IMR-90 (cell line): ENCODE results near the gene NANOS1. TPM values are rescaled to one million over a fixed set of nuclear protein-coding genes. Genes with fewer than 3 reads are reported as not detected.
A peak's percentile ranks its signal among the peaks of the same experiment; 100 is the strongest.

Experiments used
- ATAC-seq: fragments of 200-7000 bp; cut with Tn5 transposase; 2 replicates; pipeline ENCODE4 v1.9.1; 2020; ENCODE audit warnings: low read depth, mild to moderate bottlenecking, moderate library complexity
- BruUV-seq: library from RNA; stranded (reverse); fragments of 400-500 nt; replicated peaks from 2 replicates; lab custom pipeline; 2021; lab: Mats Ljungman, UMichigan
- CTCF ChIA-PET: fragments of 300-600 bp; formaldehyde crosslinking; extraction: SDS; loops from one replicate; lab custom pipeline; 2021; ENCODE audit warnings: antibody characterized with exemption; lab: Yijun Ruan, JAX
- POLR2A ChIA-PET: fragments of 300-600 bp; sonication (Branson Sonifier 250); formaldehyde crosslinking; loops from one replicate; lab custom pipeline; 2022; ENCODE audit warnings: antibody characterized with exemption; ENCODE audit not compliant: unreplicated experiment; lab: Charles Lee
- DNase-seq: peaks from one replicate; pipeline ENCODE4 v3.0.0; 2013
- H2AFZ ChIP-seq: replicated peaks from 2 replicates; pipeline ENCODE3; 2013; ENCODE audit warnings: low read length, mild to moderate bottlenecking; ENCODE audit not compliant: poor library complexity
- H2AK5ac ChIP-seq: 2 replicates; pipeline ENCODE4 v1.6.1; 2013; ENCODE audit warnings: low read depth, low read length, inconsistent platforms
- H2AK9ac ChIP-seq: replicated peaks from 2 replicates; pipeline ENCODE3; 2013; ENCODE audit warnings: mild to moderate bottlenecking, low read depth, low read length, moderate library complexity; ENCODE audit not compliant: poor library complexity
- H2BK120ac ChIP-seq: 2 replicates; pipeline ENCODE4 v1.6.1; 2013; ENCODE audit warnings: low read depth, low read length, inconsistent platforms
- H2BK15ac ChIP-seq: 3 replicates; pipeline ENCODE4 v1.6.1; 2013; ENCODE audit warnings: low read depth, low read length, inconsistent platforms
- H2BK20ac ChIP-seq: 2 replicates; pipeline ENCODE4 v1.6.1; 2013; ENCODE audit warnings: low read depth, mild to moderate bottlenecking, inconsistent platforms, low read length, moderate library complexity
- H2BK5ac ChIP-seq: 2 replicates; pipeline ENCODE4 v1.6.1; 2013; ENCODE audit warnings: mild to moderate bottlenecking, low read depth, low read length, inconsistent platforms; ENCODE audit not compliant: poor library complexity, severe bottlenecking
- H3K14ac ChIP-seq: replicated peaks from 2 replicates; pipeline ENCODE4 v1.6.1; 2013; ENCODE audit warnings: low read depth, low read length, inconsistent platforms
- H3K18ac ChIP-seq: 2 replicates; pipeline ENCODE4 v1.6.1; 2013; ENCODE audit warnings: low read depth, low read length, control low read depth
- H3K23ac ChIP-seq: 2 replicates; pipeline ENCODE4 v1.6.1; 2013; ENCODE audit warnings: low read depth, low read length, inconsistent platforms
- H3K27ac ChIP-seq: 2 replicates; pipeline ENCODE4 v1.5.1; 2013; ENCODE audit warnings: mild to moderate bottlenecking, control low read depth, low read length; ENCODE audit not compliant: insufficient read depth
- H3K27me3 ChIP-seq: 2 replicates; pipeline ENCODE4 v1.6.1; 2013; ENCODE audit warnings: low read length; ENCODE audit not compliant: control insufficient read depth, insufficient read depth
- H3K36me3 ChIP-seq: 2 replicates; pipeline ENCODE4 v1.6.1; 2013; ENCODE audit warnings: low read length, mixed read lengths; ENCODE audit not compliant: control insufficient read depth, insufficient read depth
- H3K4ac ChIP-seq: 2 replicates; pipeline ENCODE4 v1.6.1; 2013; ENCODE audit warnings: low read depth, low read length, inconsistent platforms
- H3K4me1 ChIP-seq: 2 replicates; pipeline ENCODE4 v1.6.1; 2013; ENCODE audit warnings: low read length, mixed read lengths; ENCODE audit not compliant: control insufficient read depth, insufficient read depth
- H3K4me2 ChIP-seq: 2 replicates; pipeline ENCODE4 v1.6.1; 2013; ENCODE audit warnings: low read depth, mild to moderate bottlenecking, control low read depth, low read length, moderate library complexity
- H3K4me3 ChIP-seq: 2 replicates; pipeline ENCODE4 v1.5.1; 2013; ENCODE audit warnings: low read depth, mild to moderate bottlenecking, control low read depth, low read length, moderate library complexity; ENCODE audit not compliant: insufficient read depth
- H3K56ac ChIP-seq: 2 replicates; pipeline ENCODE4 v1.6.1; 2013; ENCODE audit warnings: low read length, inconsistent platforms; ENCODE audit not compliant: insufficient read depth; ENCODE audit errors: extremely low read depth
- H3K79me1 ChIP-seq, 2 experiments: 2 replicates each; pipeline ENCODE4 v1.6.1; 2013; ENCODE audit warnings: low read length in 2 of 2, inconsistent platforms in 1 of 2, low read depth in 1 of 2
- H3K9ac ChIP-seq: 2 replicates; pipeline ENCODE4 v1.6.1; 2013; ENCODE audit warnings: low read depth, low read length, control low read depth
- H3K9me1 ChIP-seq: 2 replicates; pipeline ENCODE4 v1.6.1; 2013; ENCODE audit warnings: low read length, inconsistent platforms; ENCODE audit not compliant: insufficient read depth
- H3K9me3 ChIP-seq: 2 replicates; pipeline ENCODE4 v1.6.1; 2013; ENCODE audit warnings: low read length; ENCODE audit not compliant: control insufficient read depth, insufficient read depth
- H4K20me1 ChIP-seq: 2 replicates; pipeline ENCODE4 v1.6.1; 2013; ENCODE audit warnings: low read length, inconsistent platforms; ENCODE audit not compliant: insufficient read depth
- H4K5ac ChIP-seq: 2 replicates; pipeline ENCODE4 v1.6.1; 2013; ENCODE audit warnings: mild to moderate bottlenecking, low read depth, low read length, control low read depth
- H4K8ac ChIP-seq, 2 experiments: 2 replicates each; pipeline ENCODE4 v1.6.1; 2013; ENCODE audit warnings: low read depth in 2 of 2, low read length in 2 of 2, control low read depth in 1 of 2, inconsistent platforms in 1 of 2
- H4K91ac ChIP-seq: 2 replicates; pipeline ENCODE4 v1.6.1; 2013; ENCODE audit warnings: low read depth, low read length, inconsistent platforms; ENCODE audit not compliant: insufficient read depth
- SMC3 ChIP-seq: fragments of 150-350 bp; IDR thresholded peaks from 2 replicates; pipeline ENCODE4 v1.6.1; 2016; ENCODE audit warnings: low read depth, mild to moderate bottlenecking, antibody characterized with exemption, low read length, moderate library complexity
- USF2 ChIP-seq: fragments of 150-350 bp; IDR thresholded peaks from 2 replicates; pipeline ENCODE4 v1.6.1; 2017; ENCODE audit warnings: mild to moderate bottlenecking, antibody characterized with exemption, low read length, low read depth
- WGBS, 2 experiments: methylation state at CpG; one replicate each; pipeline versions ENCODE4 v1.1.5 to v1.1.7; 2013; ENCODE audit warnings: missing lambda C conversion rate in 2 of 2; ENCODE audit not compliant: insufficient read length in 1 of 2; ENCODE audit errors: extremely low coverage in 2 of 2; 5-methylcytosine and 5-hydroxymethylcytosine counted together
- dilution Hi-C: fragments of 300-500 bp; cut with HindIII; formaldehyde crosslinking; loops from one replicate; pipeline ENCODE4 v1.14.3; 2018; ENCODE audit warnings: low sequenced_read_pairs; ENCODE audit not compliant: unreplicated experiment
- in situ Hi-C: fragments of 300-500 bp; cut with MboI; formaldehyde crosslinking; loops from 3 replicates; pipeline ENCODE4 v1.14.3; 2019; ENCODE audit warnings: low sequenced_read_pairs, inconsistent platforms, mixed read lengths
- intact Hi-C: fragments of 100-400 bp; cut with micrococcal nuclease; formaldehyde crosslinking; loops from 2 replicates; pipeline ENCODE4 v1.10.0; 2022
- polyA plus RNA-seq, 3 experiments: library from polyadenylated mRNA; depleted of rRNA; stranded (reverse); fragments of >200 nt; gene quantifications; 2 replicates each; pipeline ENCODE4 v1.2.3, GENCODE V29; 2012; ENCODE audit warnings: low replicate concordance in 1 of 3
- total RNA-seq: library from RNA; depleted of rRNA; stranded (reverse); fragments of >200 nt; gene quantifications from 2 replicates; pipeline ENCODE4 v1.2.3, GENCODE V29; 2012

The NANOS1 gene
- total and polyA plus RNA-seq, 2 of the 4 experiments (the other 2 are of a cell fraction) = under 0.01 to 0.12 TPM

GRCh38 chr10:119061926-119062325 is 32.4 kb downstream of the NANOS1 start:
- in situ Hi-C loops = no loop called here

More at GRCh38 chr10:119061926-119062325, 32.4 kb downstream of the NANOS1 start:
- peaks cover 45 to 54% of the 10 kb centered on the region in 2 experiments for H3K79me1 ChIP-seq
- no peaks in the 10 kb centered on the region for H3K9me1 ChIP-seq
- H3K9ac ChIP-seq = no peak overlapping the region
- H3K4me3 ChIP-seq = no peak overlapping the region
- no peak overlapping the region for H4K8ac ChIP-seq
- no peak overlapping the region for H2AK5ac ChIP-seq
- H3K4me1 ChIP-seq = no peaks in the 10 kb centered on the region
- no peak overlapping the region for H3K4ac ChIP-seq
- DNase-seq (no peak), ATAC-seq (no peak)
- peaks cover 63% of the 10 kb centered on the region for H3K36me3 ChIP-seq
- no peak overlapping the region for H3K4me2 ChIP-seq
- H3K27me3 ChIP-seq = no peaks in the 10 kb centered on the region
- H2BK5ac ChIP-seq = no peak overlapping the region
- H3K23ac ChIP-seq = no peak overlapping the region
- no CpG with 5 or more reads among the region's 2 CpGs for WGBS, 2 experiments
- H2BK20ac ChIP-seq = no peak overlapping the region
- intact Hi-C loops (no loop called here), dilution Hi-C loops (no loop called here)
- TF ChIP-seq SMC3 (no peak), USF2 (no peak)
- no peaks in the 10 kb centered on the region for H3K9me3 ChIP-seq
- no peak overlapping the region for H4K91ac ChIP-seq
- CTCF ChIA-PET = no interaction called here
- no peak overlapping the region for H3K27ac ChIP-seq
- H3K18ac ChIP-seq = no peak overlapping the region
- H2BK120ac ChIP-seq = no peak overlapping the region
- H2BK15ac ChIP-seq = no peak overlapping the region
- 0 out of 2 replicates have a peak overlapping the region, but pooled peaks have one; percentile 26 for H3K14ac ChIP-seq
- no peak overlapping the region for H2AFZ ChIP-seq
- POLR2A ChIA-PET = no interaction called here
- no peak overlapping the region for H4K5ac ChIP-seq
- no peak overlapping the region for H2AK9ac ChIP-seq
- no peak overlapping the region for H3K56ac ChIP-seq
- no TSS peak for BruUV-seq
- peaks cover 32% of the 10 kb centered on the region for H4K20me1 ChIP-seq
